Suprapubic skin (tissue), 3 donors: ENCODE measurements around the gene VAMP4.

Source experiments
- POLR2A ChIP-seq, 2 donors: fragments of 450-650 bp; IDR thresholded peaks; one replicate each; pipeline ENCODE4 v1.6.1; 2017; ENCODE audit warnings: antibody characterized with exemption in 2 of 2, mild to moderate bottlenecking in 2 of 2, moderate library complexity in 2 of 2
- TF ChIP-seq, protein P1 (sequence below), 2 donors: fragments of 200-600 bp in 1 of 2; fragments of 450-650 bp in 1 of 2; sonication (generic) in 1 of 2; IDR thresholded peaks; one replicate each; pipeline ENCODE4 v1.5.1; 2016 to 2019; ENCODE audit warnings: antibody characterized with exemption in 2 of 2, mild to moderate bottlenecking in 1 of 2, moderate library complexity in 1 of 2

DNA sequence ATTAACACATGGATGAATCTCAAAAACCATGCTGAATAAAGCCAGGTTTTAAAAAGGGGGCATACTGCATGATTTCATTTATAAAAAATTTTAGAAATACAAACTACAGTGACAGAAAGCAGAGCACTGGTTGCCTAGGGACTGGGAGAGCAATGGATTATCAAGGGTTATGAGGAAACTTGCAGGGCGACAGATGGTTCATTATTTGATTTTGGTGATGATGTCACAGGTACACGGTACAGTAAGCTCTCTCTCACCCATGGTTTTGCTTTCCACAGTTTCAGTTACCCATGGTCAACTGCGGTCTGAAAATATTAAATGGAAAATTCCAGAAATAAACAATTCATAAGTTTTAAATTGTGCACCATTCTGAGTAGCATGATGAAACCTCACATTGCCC is 14.1 kb downstream of the VAMP4 start:
- TF ChIP-seq, protein P1, sequence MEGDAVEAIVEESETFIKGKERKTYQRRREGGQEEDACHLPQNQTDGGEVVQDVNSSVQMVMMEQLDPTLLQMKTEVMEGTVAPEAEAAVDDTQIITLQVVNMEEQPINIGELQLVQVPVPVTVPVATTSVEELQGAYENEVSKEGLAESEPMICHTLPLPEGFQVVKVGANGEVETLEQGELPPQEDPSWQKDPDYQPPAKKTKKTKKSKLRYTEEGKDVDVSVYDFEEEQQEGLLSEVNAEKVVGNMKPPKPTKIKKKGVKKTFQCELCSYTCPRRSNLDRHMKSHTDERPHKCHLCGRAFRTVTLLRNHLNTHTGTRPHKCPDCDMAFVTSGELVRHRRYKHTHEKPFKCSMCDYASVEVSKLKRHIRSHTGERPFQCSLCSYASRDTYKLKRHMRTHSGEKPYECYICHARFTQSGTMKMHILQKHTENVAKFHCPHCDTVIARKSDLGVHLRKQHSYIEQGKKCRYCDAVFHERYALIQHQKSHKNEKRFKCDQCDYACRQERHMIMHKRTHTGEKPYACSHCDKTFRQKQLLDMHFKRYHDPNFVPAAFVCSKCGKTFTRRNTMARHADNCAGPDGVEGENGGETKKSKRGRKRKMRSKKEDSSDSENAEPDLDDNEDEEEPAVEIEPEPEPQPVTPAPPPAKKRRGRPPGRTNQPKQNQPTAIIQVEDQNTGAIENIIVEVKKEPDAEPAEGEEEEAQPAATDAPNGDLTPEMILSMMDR (IDR thresholded peaks at IDR 0.05): no peak
- TF ChIP-seq POLR2A (IDR thresholded peaks at IDR 0.05): no peak
